GM12891 (cell line): ENCODE measurements around the gene UIMC1.

Experiments used
- PAX5 ChIP-seq: IDR thresholded peaks from 2 replicates; pipeline ENCODE4 v1.6.1; 2011; ENCODE audit warnings: low read length, moderate library complexity, mild to moderate bottlenecking; ENCODE audit not compliant: insufficient read depth, severe bottlenecking
- POLR2A ChIP-seq: IDR thresholded peaks from 2 replicates; pipeline ENCODE4 v1.6.1; 2011; ENCODE audit warnings: low read depth, low read length, control low read depth
- POLR2AphosphoS5 ChIP-seq: IDR thresholded peaks from 2 replicates; pipeline ENCODE4 v1.6.1; 2011; ENCODE audit warnings: low read depth, low read length, control low read depth
- TAF1 ChIP-seq: IDR thresholded peaks from 2 replicates; pipeline ENCODE4 v1.6.1; 2011; ENCODE audit warnings: low read depth, low read length, control low read depth

DNA sequence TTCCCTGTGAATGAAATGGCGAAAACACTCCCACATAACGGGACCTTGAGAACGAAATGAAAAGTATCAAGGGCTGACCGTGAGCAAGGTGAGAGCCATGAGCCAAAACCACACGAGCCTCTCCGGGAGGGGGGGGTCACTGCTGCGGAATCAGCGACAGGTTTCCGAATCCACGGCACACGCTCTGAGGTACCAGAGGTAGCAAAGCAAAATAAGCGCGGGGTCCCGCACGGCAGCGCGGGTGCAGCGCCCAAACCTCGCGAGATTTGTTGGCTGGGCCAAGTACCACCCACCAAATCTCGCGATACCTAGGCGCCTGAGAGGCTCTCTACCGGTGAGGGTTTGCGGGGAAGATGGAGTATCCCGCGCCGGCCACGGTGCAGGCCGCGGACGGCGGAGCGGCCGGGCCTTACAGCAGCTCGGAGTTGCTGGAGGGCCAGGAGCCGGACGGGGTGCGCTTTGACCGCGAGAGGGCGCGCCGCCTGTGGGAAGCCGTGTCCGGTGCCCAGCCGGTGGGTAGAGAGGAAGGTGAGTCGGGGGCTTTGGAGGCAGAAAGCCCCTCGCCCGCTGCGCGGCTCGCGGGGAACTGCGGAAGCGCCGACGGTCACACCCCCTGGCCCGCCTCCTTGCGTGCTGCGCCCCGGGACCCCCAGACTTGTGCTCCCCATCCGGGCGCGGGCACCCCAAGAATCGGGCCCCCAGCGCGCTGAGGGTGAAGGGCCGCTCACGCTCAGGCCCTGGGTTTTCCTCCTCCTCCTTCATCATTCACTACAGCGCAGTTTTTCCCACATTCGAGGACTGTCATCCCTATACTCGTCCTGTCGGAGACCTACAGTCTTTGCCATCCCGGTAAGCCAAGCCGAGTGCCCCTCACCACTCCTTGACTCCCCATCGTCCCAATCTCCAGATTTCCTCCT, 16.1 kb upstream of the UIMC1 start, which contains the start of gene ZNF346:
- TF ChIP-seq POLR2A = peak; percentile 92
- peak; percentile 84 for TF ChIP-seq POLR2AphosphoS5
- TF ChIP-seq TAF1 = peak; percentile 84
- TF ChIP-seq PAX5 = no peak
